OCI-LY3 (cell line): ENCODE results near the gene HORMAD1.

Experiments used
- CTCF ChIP-seq: fragments of 200-600, 300-600 bp; sonication (generic); IDR thresholded peaks from 2 replicates; pipeline ENCODE4 v1.5.1; 2014; ENCODE audit warnings: antibody characterized with exemption, low read length, low read depth
- EZH2phosphoT487 ChIP-seq: fragments of 200-600 bp; shearing (Covaris generic); IDR thresholded peaks from 2 replicates; pipeline ENCODE4 v1.6.1; 2018; ENCODE audit warnings: antibody characterized with exemption, mixed run types, low read depth

- no peak for TF ChIP-seq CTCF
- no peak for TF ChIP-seq EZH2phosphoT487
Observed at GRCh38 chr1:150724336-150724735, 3.6 kb upstream of the HORMAD1 start.
